Hypothalamus (tissue), 51 donors: Measurements from ENCODE around the gene TPGS2.
"Not testable (repeated sequence)": the region's sequence is repeated elsewhere in the genome, so short reads cannot be mapped to it uniquely, and the experiment has no call there.

Experiments used
- DNase-seq, 51 donors: peaks; one replicate each; lab custom pipeline; 2025; lab: John Stamatoyannopoulos, UW

TPGS2 gene

GRCh38 chr18:36828630-36829361, at the start of gene TPGS2, which contains the start of gene KIAA1328:
TPGS2 (minus strand) TSS chr18:36829002; CDS start chr18:36828767, 235 bp downstream.
KIAA1328 (plus strand) TSS chr18:36829127; CDS start chr18:36829139, 12 bp downstream.
- peak; percentile 36 to 94 (median 80) for DNase-seq

DNA sequence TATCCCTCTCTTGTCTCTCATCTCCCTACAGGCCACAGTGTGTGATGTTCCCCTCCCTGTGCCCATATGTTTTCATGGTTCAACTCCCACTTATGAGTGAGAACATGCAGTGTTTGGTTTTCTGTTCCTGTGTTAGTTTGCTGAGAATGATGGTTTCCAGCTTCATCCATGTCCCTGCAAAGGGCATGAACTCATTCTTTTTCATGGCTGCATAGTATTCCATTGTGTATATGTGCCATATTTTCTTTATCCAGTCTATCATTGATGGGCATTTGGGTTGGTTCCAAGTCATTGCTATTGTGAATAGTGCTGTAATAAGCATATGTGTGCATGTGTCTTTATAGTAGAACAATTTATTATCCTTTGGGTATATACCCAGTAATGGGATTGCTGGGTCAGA, 45.0 kb upstream of the TPGS2 start:
- DNase-seq = not testable (repeated sequence)

DNA sequence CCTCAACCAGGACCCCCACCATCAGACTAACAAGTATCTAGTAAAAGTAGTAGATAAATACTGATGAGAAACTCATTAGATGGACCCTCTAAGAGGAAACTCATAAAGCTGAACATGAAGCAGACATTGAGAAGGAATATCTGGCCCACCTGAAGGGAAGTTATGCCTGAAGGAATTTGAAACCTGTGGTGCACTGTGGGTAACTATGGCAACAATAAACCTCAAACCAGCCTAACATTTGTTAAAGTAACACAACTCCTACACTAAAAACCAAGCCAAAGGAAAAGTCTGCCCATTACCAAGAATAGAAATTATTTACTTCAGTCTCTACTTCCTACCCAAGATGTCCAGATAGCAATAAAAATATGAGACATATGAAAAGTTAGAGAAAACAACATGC, 43.5 kb upstream of the TPGS2 start:
- no peak for DNase-seq

GRCh38 chr18:36871801-36872200, 43.0 kb upstream of the TPGS2 start:
- no peak for DNase-seq

- DNase-seq = peak in 3 of 51 donors; percentile 0 to 29 (median 0)
Measured at GRCh38 chr18:36867056-36867455, 38.3 kb upstream of the TPGS2 start.

- DNase-seq = no peak
Measured at GRCh38 chr18:36862182-36862581, 33.4 kb upstream of the TPGS2 start.

GRCh38 chr18:36856815-36857214, 28.0 kb upstream of the TPGS2 start:
- no peak for DNase-seq

DNA sequence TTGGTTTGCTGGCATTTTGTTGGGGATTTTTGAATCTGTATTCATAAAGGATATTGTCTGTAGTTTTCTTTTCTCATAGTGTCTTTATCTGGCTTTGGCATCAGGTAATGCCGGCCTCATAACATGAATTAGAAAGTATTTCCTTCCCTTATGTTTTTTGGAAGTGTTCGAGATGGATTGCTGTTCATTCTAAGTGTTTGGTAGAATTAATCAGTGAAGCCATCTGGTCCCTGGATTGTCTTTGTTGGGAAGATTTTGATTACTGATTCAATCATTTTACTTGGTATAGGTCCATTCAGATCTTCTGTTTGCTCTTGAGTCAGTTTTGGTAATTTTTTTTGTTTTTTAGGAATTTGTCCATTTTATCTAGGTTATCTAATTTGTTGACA, 22.4 kb upstream of the TPGS2 start:
- DNase-seq = no peak

DNA sequence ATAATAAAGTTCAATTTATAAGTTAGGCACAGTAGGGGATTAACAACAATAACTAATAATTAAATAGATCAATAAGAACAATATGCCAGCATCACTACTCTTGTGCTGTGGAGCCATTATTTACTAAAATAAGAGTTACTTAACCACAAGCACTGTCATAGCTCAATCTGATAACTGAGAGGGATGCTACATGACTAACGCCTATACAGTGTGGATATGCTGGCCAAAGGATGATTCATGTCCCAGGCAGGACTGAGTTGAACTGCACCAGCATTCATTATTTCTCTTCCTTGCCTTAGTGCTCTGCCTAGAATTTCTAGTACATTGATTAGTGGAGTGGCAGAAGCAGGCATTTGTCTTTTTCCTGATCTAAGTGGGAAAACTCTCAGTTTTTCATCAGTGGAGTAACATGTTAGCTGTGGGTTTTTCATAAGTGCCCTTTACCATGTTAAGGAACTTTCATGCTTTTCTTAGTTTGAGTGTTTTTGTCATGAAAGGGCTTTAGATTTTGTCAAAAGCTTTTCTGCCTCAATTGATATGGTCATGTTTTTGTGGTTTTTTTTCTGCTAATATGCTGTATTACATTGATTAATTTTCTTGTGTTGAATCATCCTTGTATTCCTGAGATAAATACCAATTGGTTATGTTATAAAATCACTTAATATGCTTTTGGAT, 21.9 kb upstream of the TPGS2 start:
- peak in 1 of 51 donors; percentile 24 for DNase-seq

GRCh38 chr18:36849288-36850006, 20.6 kb upstream of the TPGS2 start:
- DNase-seq = no peak

DNA sequence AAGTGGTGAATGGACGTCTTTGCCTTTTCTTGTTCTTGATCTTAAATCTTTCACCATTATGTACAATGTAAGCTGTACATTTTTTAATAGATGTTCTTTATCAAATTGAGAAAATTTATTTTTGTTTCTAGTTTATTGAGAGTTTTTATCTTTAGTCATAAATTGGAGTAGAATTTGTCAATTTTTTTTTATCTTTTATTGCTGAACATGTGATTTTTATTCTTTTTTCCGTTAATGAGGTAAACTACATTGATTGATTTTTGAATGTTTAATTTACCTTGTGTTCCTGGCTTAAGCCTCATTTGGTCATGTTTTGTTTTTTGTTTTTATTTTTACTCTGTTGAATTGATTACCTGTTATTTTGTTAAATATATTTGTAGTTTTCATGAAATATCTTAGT, 19.8 kb upstream of the TPGS2 start:
- no peak for DNase-seq

DNA sequence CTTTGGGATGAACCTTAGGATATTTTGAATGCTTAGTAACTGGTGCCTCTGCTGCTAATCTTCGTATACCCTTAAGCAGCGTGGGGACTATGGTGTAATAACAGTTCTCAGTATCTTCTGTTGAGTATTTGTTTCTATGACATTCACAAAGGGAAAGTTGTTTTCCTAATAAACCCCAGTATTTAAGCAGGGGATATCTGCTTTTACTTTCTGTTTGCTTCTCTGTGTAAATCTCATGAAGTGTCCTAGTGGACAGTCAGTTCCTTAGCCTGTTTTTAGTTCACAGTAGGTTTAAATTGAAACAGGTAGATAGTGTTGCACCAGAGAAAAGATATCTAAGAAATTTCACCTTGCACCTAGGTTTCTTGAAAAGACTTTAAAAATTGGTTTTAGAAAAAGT, 15.0 kb upstream of the TPGS2 start:
- no peak for DNase-seq

DNA sequence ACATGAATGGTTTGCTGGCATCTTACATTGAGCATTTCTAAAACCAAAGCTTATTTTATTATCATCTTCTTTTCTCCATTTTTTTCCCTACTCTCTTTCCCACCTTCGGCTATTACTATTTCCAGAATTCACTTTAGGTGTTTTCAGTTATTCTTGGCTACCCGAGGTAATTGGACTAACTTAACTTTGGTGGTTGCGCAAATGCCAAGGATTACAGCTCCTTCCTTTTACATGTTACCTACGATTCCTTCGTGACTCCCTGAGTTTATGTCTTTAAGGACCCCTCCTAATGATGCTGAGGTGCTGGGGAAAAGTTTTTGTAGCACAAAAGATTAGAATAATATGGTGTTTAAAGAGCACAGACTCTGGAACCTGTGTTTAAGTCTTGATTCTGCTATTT, 14.4 kb upstream of the TPGS2 start:
- DNase-seq = no peak

DNA sequence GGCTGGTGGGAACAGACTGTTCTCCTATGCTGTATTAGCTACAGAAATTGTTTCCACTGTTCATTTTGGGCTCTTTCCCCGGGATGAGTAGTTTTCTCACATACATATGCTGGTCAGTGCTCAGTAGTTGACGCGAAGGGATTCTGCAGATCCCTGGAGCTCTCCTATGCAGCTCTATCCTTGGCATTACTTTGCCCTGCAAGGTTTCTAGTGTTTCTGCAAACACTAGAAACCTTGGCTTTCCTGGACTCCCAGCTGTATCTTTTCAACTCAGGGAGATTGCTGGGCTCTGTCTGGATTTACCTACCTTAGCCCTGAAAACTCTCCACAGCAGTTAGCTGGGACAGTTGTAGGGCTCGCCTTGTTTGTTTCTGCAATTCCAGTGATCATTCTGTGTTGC, 11.0 kb upstream of the TPGS2 start:
- DNase-seq = no peak

- DNase-seq = no peak
Measured at GRCh38 chr18:36835927-36836326, 7.1 kb upstream of the TPGS2 start.

GRCh38 chr18:36833120-36833519, 4.3 kb upstream of the TPGS2 start:
- DNase-seq = no peak

GRCh38 chr18:36831139-36831538, 2.3 kb upstream of the TPGS2 start:
- no peak for DNase-seq

DNA sequence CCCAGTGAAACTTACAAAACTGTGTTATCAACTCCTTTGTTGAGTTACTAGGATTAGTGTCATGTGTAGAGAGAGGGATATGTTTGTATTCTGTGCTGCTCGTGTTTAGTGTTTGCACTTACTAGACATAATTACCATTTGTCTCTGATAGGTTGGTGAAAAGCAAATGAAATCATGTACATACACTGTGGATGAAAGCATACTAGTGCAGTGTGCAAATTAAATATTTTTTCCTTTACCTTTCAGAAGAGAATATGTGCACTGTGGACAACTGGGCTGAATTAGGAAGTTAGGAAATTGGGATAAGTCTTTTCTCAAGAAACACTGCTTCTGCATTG, 1.3 kb upstream of the TPGS2 start:
- DNase-seq = no peak

DNA sequence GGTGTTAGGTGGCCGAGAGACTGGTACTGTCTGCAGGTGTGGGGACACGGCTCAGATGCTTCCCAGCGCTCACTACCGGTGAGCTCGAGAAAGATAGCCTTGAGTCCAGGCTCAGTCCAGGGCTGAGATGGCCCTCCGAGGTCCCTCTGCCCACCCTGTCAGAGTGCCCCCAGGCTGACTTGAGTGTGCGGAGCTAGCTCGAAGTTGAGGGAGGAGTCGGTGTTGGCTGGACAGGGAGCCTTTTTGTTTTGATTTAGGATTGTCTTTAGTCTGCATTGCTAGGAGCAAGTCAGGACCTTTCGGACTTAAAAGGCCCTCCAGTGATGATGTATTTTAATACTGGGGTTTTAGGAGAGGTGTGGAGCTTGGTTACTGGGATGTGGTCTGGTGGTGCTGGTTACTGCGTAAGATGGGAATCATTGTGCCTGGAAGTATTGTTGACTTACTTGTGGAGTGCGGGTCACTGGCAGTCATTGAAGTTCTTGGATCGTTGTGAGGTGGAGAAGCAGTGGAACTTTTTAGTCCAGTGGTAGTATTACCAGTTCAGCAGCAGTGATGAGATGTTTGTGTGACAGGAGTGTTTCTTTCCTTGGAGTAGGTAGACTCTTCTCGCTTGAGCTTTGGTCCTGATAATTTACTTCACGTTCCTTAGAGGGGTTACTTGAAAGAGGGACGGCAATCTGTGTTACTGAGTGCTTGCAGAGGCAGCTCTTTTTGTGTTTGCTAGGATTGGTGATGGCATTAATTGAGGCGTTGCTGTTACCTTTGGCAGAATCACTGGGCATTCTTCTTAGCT, 758 bp upstream of the TPGS2 start:
- peak in 18 of 51 donors; percentile 13 to 81 (median 52) for DNase-seq

GRCh38 chr18:36828157-36828629, 609 bp downstream of the TPGS2 start:
- DNase-seq = peak in 18 of 51 donors; percentile 9 to 73 (median 44)

- DNase-seq = no peak
Measured at GRCh38 chr18:36826556-36826955, 2.2 kb downstream of the TPGS2 start.
